ENCODE results near the gene CATSPER1.

DNA sequence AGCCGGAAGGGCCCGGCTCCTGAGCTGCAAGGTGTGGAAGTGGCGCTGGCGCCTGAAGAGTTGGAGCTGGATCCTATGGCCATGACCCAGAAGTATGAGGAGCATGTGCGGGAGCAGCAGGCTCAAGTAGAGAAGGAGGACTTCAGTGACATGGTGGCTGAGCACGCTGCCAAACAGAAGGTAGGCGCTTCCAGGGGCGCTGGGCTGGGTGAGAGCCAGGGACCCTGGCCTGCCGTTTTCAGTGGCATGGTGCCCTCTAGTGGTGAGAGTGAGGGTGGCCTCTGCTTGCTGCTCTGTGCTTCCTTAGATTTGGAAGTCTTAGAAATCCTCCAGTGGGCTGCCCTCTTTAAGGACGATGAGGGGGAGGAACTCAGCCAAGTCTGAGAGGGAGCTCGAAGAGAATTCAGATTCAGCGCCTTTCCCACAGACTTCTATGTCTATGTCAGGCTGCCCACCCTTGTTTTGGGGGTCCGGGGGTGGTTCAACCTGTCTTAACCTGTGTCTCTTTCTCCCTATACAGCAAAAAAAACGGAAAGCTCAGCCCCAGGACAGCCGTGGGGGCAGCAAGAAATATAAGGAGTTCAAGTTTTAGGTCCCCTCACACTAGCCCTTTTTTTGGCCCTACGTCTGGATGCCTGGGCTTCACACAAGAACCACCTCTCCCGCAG is 42.0 kb upstream of the CATSPER1 start:
- TF ChIP-seq CTCF (IDR thresholded peaks at IDR 0.05 in 8 of 11, conservative IDR thresholded peaks at IDR 0.05 in 3 of 11) (peak; percentile 72 to 97 (median 90)), POLR2A (IDR thresholded peaks at IDR 0.05) (no peak), POLR2AphosphoS5 (IDR thresholded peaks at IDR 0.05) (peak; percentile 48 to 75 (median 55))
